Stimulated activated CD4-positive, alpha-beta T cell treated with anti-CD3 and anti-CD28 coated beads, Interleukin-15, amount 100 ng/mL, for 1 hour (primary cell): ENCODE results near the gene KRT36.

ENCODE experiments used
- DNase-seq, 2 donors: peaks; one replicate each; pipeline ENCODE4 v3.0.0-alpha.2; 2020; ENCODE audit warnings: low read depth in 1 of 2, low spot score in 1 of 2

KRT36 gene

DNA sequence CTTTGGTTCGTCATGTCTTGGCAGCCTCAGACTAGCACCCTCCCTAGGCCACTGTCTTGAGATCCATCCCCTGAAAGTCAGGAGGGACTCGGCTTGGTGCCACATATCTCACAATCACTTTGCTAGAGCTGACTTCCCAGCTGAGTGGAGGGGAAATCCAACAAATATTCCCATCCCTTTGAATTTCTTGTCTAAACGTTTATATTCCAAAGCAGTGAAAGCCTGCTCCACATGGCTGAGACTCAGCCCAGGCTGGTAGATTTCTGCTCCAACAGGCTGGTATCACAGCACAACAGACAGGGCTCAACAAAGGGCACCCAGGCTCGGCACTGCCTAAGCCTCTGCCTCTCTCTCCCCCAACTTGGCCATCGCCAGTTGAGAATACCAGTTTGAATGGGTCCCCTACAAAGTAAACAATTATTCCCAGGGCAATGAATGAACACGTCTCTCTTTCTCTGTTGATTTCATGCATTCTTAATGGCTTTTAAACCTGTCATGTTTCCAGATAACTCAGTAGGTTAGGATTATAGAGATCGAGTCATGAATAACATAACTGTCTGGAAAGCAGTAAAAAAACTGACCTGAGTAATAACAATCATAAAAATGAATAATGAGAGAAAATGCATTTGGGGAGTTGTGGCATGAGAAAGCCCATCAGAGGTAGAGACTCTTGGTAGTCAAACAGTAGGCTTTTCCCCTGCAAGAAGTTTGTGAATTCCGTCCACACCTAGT is 14.7 kb upstream of the KRT36 start:
- no peak for DNase-seq

DNA sequence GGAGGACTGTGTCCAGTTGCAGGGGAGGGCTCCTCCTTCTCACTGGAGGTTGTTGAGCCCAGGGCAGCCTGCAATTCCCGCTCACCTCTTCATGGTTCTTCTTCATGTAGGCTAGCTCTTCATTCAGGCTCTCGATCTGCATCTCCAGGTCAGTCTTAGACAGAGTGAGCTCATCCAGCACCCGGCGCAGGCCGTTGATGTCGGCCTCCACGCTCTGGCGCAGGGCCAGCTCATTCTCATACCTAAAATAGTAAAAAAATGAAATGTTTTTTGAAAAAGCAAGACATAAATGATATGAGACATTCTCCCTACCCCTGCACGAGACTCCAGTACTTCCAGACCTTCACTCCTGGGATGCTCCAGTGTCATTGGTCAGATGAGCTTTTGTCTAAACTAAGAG is 13.5 kb upstream of the KRT36 start:
- DNase-seq: no peak

DNA sequence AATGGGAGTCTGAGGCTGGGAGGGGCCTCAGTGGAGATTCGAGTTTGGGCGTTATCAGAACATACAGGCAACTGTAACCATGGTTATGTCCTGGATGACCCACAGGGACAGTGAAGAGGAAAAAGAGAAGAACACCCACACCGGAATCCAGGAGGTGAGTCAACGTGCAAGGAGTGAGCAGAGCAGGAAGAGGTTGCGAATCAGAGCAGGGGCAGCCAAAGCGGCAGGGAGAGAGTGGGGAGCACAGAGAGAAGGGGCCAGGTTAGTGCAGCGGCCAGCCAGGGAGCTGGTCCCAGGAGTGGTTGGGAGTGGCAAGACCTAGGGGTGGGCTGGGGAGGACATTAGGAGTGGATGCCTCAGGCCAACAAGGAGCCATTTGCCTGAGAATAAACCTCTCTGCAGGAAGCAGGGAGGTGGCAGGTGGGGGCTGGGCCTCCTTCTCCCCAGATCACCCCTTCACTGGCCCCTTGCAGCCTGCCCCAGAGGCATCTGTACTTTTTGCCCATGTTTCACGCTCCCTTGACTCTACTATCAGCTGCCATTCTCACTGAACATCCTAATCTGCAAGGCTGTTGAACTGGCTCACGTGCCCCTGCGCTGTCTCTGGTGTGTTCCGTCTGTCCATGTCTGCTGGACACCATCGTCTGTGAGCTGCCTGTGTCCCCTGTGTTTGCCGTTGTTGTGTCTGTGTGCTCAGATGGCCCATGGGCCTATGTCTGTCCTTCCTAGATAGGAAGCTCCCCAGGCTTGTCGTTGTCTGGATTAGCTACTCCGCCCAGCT is 10.6 kb upstream of the KRT36 start:
- DNase-seq: no peak

DNA sequence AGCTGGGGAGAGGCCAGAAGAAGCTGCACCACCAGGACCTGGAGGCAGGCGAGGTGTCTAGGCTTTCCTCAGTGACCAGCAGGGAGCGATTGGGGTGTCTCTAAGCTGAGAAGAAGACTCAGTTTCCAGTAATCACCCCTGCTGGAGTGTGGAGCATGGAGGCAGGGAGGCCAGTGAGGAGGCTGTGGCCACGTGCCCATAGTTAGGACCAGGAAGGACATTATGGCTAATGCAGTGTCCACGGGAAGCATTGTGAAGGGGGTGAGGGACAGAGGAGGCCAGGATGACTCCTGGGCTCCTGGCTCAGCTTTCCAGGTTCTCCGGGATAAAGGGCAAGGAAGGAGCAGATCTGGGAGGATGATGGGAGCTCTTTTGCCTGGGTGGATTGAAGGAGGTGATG is 10.0 kb upstream of the KRT36 start:
- DNase-seq: no peak

DNA sequence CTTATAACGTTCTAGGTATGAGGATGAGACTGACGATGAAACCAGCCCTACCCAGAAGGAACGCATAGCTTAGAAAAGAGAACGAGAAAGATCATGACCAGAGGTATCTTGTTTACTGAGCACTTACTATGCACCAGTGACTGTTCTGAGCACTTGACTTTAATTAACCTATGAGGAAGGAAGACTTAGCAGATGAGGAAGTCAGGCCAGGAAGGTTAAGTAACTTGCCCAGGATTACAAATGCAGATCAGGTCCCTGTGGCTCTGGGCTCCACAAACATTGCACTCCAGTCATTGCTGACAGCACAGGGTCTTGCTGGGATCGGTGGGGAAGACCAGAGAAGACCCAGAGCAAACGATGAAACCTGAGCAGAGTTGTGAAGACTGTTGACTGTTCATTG is 8.6 kb upstream of the KRT36 start:
- DNase-seq: no peak

DNA sequence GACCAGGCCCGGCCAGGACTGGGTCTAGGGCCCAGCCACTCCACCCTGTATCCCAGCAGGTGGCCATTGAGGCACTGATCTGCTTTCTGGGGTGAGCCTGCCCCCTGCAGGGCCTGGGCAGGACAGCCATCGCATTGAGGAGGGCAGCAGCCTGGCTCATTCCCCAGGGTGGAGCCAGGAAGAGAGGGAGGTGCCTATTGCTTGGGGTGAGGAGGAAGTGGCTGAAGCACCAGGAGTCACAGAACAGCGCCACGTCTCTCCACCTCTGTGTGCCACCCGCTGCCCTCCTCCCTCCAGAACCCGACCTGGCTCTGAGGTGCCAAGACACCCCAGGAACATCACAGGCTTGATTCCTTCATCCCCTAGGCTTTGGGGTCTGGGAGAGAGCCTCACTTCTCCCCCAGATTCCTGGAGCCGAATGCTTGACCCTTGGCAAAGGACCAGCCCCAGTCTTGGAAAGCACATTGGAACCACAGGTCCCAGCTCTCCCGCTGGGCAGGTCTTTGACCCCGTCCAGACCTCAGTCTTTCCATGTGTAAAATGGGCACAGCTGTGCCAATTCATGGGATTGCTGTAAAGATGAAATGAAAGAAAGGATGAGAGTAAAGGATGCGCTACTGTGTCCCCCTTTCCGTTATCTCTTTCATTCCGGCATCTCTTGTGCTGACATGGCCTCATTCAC is 7.2 kb upstream of the KRT36 start:
- DNase-seq: peak; percentile 7 to 27

DNA sequence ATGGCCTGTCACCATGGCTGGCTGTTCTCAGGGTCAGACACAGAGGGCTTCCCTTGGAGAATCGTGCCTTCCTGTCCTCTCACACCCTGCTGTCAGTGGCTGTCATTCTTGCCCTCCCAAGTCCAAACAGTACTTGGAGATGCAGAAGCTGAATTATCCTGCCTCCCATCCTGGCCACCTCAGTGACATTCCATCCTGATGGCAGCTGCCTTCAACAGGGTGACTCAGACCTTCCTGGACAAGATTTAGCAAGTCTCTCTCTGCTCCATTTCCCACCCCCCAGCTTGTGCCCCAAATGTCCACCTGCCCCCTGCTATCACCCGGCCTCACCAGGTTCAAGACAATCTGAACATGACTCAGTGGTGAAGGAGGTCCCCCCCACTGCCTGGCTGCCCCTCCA is 4.8 kb upstream of the KRT36 start:
- DNase-seq: no peak

DNA sequence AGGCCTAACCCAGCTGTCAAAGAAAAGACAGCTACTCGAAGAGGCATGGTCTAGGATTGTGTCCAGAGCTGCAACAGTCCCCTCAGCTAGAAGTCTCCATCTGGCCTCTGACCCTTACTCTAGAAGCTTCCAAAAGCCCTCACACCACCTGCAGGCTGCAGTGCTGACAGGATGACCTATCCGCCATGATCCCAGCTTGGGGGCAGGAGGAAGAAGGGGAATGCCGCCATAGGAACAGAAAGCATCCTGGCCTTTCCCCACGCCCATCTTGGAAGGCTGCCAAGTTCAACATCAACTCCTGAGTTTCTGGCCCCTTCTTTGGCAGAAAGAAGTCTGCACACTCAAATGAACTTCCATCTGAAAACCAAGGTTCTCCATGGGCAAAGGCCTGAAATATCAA is 3.1 kb upstream of the KRT36 start:
- no peak for DNase-seq

DNA sequence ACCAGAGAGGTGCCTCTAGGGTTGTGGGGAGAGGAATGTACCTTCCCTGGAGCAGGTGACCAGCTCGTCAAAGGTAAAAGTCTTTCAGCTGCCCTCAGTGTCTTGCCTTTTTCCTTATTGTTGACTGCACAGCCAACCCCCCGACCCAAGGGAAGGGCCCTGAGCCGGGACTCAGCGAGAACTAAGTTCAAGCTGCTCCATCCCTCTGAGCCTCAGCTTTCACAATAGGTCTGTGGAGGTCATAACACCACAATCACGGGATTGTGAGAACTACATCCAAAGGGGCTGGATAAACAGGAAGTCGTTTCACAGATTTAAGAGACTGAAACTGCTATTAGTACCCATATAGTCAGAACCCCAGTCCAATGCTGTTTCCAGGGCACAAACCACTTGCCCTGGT is 2.6 kb upstream of the KRT36 start:
- DNase-seq: no peak

DNA sequence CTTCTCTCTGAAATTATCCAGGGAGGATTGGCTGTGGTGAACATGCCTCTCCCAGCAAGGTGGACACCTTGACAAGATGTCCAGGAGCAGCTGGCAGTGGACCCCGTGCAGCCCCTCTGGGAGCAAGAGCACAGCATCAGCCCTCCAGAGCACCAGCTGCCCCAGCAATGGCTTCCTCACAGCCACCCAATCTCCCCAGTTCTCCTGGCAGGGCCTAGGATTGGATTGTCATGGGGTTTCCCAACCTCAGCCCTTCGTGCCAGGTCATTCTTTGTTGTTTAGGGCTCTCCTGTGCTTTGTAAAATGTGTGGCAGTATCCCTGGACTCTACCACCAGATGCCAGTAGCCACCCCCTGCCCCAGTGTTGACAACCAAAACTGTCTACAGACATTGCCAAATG is 1.8 kb upstream of the KRT36 start:
- no peak for DNase-seq

DNA sequence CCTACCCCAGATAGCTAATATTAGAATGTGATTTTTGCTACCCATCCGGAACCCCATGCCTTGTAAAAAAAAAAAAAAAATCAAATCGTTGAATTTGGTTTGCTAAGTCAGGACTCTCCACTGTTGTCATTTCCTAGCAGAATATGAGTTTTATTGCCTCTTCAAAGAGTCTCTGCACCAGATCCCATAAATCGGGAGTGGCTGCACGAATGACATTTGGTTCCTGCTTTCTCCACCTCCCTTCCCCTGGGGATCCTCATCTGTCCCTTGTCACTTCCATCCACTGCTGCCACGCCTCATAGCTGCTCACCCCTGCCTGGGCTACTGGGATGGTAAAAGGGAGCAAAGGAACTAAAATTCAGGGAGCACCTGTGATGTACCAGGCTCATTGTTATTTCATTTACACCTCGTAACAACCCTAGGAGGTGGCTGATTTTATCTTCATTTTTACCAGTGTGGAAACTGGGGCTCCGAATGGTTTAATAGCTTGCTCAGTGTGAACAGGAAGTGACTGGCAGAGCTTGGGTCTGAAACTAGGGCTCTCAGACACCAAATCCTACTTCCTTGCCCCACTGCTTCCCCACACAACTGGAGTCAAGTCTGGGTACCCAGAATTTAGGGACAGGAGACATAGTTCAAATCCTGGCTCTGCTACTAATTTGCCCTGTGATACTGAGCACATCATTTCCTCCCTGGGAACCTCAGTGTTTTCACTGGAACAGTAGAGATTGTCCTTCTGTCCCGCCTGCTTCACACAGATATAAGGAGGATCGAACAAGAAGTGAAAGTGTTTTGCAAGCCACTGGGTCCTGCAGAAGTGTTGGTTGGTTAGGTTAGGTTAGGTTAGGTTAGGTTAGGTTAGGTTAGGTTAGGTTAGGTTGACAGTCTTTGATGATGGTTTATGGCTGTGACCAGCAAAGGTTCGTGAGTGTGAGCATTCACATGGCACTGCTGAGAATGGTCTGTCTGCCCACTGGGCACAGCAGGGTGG is 585 bp upstream of the KRT36 start:
- no peak for DNase-seq

DNA sequence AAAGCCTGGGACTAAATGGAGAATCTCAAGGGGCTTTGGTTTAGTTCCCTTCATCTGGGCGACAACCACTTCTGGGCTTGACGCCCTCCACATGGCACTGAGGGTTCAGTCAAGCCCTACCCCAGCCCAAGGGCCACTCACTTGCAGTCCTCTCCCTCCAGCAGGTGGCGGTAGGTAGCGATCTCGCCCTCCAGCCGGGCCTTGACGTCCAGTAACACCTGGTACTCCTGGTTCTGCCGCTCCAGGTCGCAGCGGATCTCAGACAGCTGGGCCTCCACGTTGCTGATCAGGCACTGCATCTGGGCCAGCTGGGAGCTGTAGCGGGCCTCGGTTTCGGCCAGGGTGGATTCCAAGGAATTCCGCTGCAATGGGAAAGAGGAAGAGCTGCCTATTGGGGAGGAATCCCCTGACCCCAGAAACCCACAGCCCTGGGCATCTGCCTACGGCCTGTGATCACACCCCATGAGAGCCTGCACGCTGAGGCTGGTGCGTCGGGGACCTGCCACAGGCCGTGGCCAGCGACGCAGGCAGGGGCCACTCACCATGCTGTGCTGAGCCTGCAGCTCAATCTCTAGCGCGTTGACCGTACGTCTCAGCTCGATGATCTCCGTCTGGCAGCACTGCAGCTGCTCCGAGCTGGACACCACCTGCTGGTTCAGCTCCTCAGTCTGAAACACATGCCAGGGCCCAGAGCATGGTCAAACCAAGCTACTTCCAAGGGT is 2.7 kb downstream of the KRT36 start:
- DNase-seq: peak in 1 of 2 donors; percentile 9

DNA sequence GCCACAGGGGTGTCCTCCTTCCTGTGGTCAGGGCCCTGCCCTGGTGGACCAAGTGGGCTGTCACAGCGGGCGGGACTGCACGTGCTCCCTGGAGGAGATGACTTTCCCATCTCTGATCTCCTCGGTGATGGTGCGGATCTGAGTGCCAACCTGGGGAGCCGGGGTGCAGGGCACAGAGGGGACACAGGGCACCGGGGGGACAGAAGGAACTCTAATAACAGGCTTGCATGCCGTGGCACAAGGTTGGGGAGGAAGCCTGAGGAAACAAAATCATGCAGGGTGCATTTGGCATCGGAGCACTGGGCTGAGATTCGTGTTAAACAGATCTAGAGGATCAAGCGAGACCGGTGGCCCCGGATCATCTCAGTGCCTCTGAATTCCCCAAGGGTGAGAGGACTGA is 3.4 kb downstream of the KRT36 start:
- DNase-seq: no peak

DNA sequence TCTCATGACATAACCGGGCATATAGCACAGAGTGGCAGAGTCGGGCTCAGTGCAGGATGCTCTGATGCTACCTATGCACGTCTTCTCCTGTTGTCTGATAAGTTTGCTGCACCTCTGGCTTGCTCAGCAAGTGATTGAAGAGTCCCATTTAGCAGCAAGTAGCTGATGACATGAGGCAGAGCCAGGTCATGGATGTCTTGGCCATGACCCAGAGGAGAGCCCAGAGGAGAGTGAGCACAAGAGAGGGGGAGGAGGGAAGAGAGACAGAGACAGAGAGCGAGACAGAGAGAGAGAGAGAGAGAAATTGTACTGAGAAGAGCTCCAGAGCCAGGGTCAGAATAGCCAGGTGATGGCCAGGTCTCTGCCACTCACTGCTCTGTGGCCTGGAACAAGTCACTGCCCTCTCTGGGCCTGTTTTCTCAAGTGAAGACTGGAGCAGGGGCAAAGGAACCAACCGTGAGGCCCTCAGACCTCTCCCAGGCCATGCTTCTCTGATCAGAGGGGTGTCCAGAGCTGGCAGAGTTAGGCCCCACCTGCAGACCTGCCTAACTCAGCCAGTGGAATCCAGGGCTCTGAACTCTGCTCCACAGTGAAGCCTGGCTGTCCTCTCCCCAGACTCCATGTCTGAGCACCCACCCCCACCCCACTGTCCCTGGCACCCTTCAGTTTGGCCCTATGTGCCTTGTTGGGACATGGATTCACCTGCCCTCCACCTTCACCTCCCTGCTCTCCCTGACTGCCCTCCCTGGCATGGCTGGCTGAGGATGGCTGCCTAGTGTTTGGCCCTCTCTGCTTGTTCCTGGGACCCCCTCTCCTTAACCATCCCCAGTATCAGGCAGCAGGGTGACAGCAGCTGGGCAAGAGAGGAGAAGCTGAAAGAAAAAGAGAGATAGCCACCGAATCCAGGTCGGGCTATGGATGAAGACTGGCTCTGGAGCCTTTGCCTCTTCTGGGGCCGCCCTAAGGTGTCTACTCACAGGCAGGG is 4.5 kb downstream of the KRT36 start:
- no peak for DNase-seq

DNA sequence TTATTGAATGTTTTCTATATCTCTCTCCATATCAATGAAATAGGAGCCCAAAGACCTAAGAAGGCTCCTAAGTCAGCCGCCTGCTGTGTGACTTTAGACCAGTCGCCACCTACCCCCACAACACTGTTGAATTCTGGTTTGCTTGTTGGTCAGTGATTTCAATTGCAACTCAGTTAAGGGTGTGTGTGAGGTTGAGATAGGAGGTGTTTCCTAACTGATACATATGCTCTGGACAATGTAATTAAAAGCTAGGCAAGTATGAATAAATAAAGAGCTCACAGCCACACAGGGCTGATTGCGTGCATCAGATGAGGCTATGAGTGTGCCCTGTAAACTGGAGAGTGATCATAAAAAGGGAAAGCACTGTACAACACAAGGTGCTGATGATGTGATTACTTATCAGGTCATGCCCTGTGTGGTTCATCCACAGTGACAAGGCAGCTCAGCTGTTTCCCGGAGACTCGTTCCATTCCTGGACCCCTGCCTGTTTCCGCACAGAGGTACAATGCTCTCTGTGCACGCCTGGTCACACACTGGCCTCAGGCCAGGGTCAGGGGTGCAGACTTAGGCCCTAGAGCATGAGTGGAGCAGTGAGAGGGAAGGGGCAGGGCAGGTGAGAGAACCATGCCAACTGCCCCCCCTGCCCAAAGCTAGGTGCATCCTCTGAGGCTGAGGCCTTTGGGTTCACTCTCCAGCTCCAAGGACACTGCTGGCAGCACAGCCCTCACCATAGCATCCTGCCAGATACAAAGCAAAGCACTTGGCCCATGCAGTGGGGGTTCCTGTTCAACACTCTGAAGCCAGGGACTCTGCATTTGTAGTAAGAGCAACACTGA is 5.5 kb downstream of the KRT36 start:
- no peak for DNase-seq

DNA sequence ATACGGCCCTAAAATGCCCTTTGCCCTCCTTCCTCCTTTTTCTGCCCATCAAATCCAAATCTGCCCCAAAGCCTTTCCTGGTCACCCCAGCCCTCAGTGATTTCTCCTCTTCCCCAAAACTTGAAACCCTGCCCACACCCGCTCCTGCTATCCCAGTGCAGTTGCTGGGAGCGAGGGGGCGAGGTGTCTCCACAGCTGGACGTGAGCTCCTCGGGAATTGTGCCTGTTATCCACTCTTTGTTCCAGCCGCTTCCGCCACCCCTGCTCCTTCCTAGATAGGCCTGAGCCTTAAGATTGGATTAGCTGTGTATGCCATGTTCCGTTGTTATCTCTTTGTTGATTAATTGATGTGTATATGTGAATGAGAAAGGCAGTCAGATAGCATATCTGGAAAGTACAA is 6.2 kb downstream of the KRT36 start:
- DNase-seq: no peak

DNA sequence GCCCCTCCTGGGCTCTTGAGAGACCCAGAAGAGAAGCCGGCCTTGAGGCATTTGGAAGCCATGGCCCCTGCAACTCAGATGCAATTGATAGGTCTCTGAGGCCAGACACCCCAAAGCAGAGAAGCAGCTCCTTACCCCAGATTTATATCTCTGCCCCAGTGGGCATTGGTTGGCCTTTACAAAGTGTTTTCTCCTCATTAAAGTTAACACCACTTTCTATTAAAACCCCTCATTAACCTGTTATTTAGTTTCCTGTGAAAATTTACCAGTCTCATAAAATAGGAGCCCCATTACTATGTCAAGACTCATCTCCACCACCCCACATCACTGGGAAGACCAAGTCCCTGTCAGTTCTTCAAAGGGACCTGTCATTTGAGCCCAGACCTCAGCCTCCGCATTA is 8.7 kb downstream of the KRT36 start, which contains the start of gene KRT35:
Gene KRT35 (minus strand): TSS at position 116 of the 400 bp plus-strand sequence. CDS start 54 bp downstream, at position 62.
- DNase-seq: no peak

DNA sequence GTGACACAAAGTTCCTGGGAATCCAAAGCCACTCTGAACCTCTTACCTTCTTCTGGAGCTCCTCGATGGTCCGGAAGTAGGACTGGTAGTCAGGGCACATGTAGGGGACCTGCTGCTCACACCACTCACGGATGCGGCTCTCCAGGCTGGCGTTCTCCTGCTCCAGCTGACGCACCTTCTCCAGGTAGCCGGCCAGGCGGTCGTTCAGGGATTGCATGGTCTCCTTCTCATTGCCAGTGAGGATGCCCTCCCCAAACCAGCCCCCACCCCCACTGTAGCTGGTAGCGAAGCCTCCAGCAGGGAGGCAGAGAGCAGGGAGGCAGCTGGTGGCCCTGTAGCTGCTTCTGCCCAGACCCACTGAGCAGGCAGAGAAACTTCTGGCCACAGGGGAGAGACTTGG is 9.1 kb downstream of the KRT36 start:
- no peak for DNase-seq
